Ishikawa (cell line): ENCODE measurements around the gene CUL9.

Experiments
- FOXM1 ChIP-seq: IDR thresholded peaks from 2 replicates; pipeline ENCODE4 v1.6.1; 2012; ENCODE audit warnings: low read depth, borderline replicate concordance
- TAF1 ChIP-seq: IDR thresholded peaks from 2 replicates; pipeline ENCODE4 v1.6.1; 2012; ENCODE audit warnings: low read depth, mild to moderate bottlenecking
- TEAD4 ChIP-seq: IDR thresholded peaks from 2 replicates; pipeline ENCODE4 v1.6.1; 2012
- ZBTB7A ChIP-seq: IDR thresholded peaks from 2 replicates; pipeline ENCODE4 v1.6.1; 2012; ENCODE audit warnings: low read depth
- TF ChIP-seq, protein P1 (sequence below): IDR thresholded peaks from 2 replicates; pipeline ENCODE4 v1.6.1; 2012; ENCODE audit warnings: low read depth, mild to moderate bottlenecking

DNA sequence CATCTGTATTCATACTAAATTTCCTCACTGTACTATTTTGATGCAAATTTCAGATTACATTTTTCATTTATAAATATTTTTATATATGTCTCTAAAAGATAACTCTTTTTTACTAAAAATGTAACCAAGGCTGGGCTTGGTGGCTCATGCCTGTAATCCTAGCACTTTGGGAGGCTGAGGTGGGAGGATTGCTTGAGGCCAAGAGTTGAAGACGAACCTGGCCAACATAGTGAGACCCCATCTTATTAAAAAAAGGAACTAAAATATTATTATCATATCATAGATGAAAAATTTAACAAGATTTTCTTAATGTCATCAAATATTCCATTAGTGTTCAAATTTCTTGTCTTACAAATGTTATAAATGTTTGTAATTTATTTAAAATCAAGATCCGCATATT, 53.8 kb downstream of the CUL9 start:
- TF ChIP-seq ZBTB7A (no peak), TAF1 (no peak), FOXM1 (no peak), TEAD4 (no peak)
- TF ChIP-seq, protein P1, sequence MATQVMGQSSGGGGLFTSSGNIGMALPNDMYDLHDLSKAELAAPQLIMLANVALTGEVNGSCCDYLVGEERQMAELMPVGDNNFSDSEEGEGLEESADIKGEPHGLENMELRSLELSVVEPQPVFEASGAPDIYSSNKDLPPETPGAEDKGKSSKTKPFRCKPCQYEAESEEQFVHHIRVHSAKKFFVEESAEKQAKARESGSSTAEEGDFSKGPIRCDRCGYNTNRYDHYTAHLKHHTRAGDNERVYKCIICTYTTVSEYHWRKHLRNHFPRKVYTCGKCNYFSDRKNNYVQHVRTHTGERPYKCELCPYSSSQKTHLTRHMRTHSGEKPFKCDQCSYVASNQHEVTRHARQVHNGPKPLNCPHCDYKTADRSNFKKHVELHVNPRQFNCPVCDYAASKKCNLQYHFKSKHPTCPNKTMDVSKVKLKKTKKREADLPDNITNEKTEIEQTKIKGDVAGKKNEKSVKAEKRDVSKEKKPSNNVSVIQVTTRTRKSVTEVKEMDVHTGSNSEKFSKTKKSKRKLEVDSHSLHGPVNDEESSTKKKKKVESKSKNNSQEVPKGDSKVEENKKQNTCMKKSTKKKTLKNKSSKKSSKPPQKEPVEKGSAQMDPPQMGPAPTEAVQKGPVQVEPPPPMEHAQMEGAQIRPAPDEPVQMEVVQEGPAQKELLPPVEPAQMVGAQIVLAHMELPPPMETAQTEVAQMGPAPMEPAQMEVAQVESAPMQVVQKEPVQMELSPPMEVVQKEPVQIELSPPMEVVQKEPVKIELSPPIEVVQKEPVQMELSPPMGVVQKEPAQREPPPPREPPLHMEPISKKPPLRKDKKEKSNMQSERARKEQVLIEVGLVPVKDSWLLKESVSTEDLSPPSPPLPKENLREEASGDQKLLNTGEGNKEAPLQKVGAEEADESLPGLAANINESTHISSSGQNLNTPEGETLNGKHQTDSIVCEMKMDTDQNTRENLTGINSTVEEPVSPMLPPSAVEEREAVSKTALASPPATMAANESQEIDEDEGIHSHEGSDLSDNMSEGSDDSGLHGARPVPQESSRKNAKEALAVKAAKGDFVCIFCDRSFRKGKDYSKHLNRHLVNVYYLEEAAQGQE: no peak
